H9 (cell line): Measurements from ENCODE around the gene RNU6-1. TPM values are rescaled to one million over a fixed set of nuclear protein-coding genes. Genes with fewer than 3 reads are reported as not detected.

Experiments
- DNase-seq: peaks from one replicate; pipeline ENCODE4 v3.0.0-alpha.2; 2017
- H2AFZ ChIP-seq: one replicate; pipeline ENCODE4 v1.6.1; 2013; ENCODE audit warnings: mild to moderate bottlenecking, low read length, control low read depth, moderate library complexity
- H2AK5ac ChIP-seq: 2 replicates; pipeline ENCODE4 v1.6.1; 2013; ENCODE audit warnings: low read length, control low read depth, mixed read lengths; ENCODE audit not compliant: insufficient read length
- H2BK120ac ChIP-seq: one replicate; pipeline ENCODE4 v1.6.1; 2013; ENCODE audit warnings: low read depth, mild to moderate bottlenecking, low read length, control low read depth, inconsistent platforms; ENCODE audit not compliant: poor library complexity, severe bottlenecking
- H2BK12ac ChIP-seq: 2 replicates; pipeline ENCODE4 v1.6.1; 2013; ENCODE audit warnings: low read length, control low read depth, mixed read lengths, low read depth; ENCODE audit not compliant: insufficient read length
- H2BK15ac ChIP-seq: 2 replicates; pipeline ENCODE4 v1.6.1; 2013; ENCODE audit warnings: low read depth, low read length, control low read depth
- H2BK20ac ChIP-seq: one replicate; pipeline ENCODE4 v1.6.1; 2013; ENCODE audit warnings: low read depth, mild to moderate bottlenecking, low read length, control low read depth, inconsistent platforms; ENCODE audit not compliant: poor library complexity, severe bottlenecking
- H2BK5ac ChIP-seq: 2 replicates; pipeline ENCODE4 v1.6.1; 2013; ENCODE audit warnings: low read length, control low read depth, mixed read lengths; ENCODE audit not compliant: insufficient read length
- H3K14ac ChIP-seq: 2 replicates; pipeline ENCODE4 v1.6.1; 2013; ENCODE audit warnings: low read length, control low read depth; ENCODE audit not compliant: insufficient read depth
- H3K18ac ChIP-seq: 2 replicates; pipeline ENCODE4 v1.6.1; 2013; ENCODE audit warnings: low read depth, mild to moderate bottlenecking, mixed read lengths, low read length, control low read depth; ENCODE audit not compliant: insufficient read length
- H3K23ac ChIP-seq: 2 replicates; pipeline ENCODE4 v1.6.1; 2013; ENCODE audit warnings: low read length, control low read depth, mixed read lengths, low read depth; ENCODE audit not compliant: insufficient read length
- H3K23me2 ChIP-seq: 2 replicates; pipeline ENCODE4 v1.6.1; 2013; ENCODE audit warnings: low read depth, mild to moderate bottlenecking, mixed read lengths, low read length, control low read depth; ENCODE audit not compliant: insufficient read length, poor library complexity, severe bottlenecking
- H3K27ac ChIP-seq: 2 replicates; pipeline ENCODE4 v1.5.1; 2013; ENCODE audit warnings: low read length, control low read depth, mixed read lengths, low read depth; ENCODE audit not compliant: insufficient read length
- H3K27me3 ChIP-seq: 2 replicates; pipeline ENCODE4 v1.6.1; 2013; ENCODE audit warnings: low read length, control low read depth, inconsistent platforms; ENCODE audit not compliant: insufficient read depth
- H3K4ac ChIP-seq: 2 replicates; pipeline ENCODE4 v1.6.1; 2013; ENCODE audit warnings: low read depth, mild to moderate bottlenecking, control low read depth, inconsistent platforms, low read length, moderate library complexity
- H3K4me1 ChIP-seq: 2 replicates; pipeline ENCODE4 v1.6.1; 2013; ENCODE audit warnings: low read length, control low read depth, inconsistent platforms; ENCODE audit not compliant: insufficient read depth
- H3K4me2 ChIP-seq: 2 replicates; pipeline ENCODE4 v1.6.1; 2013; ENCODE audit warnings: low read length, control low read depth, mixed read lengths; ENCODE audit not compliant: insufficient read length, insufficient read depth
- H3K56ac ChIP-seq: 2 replicates; pipeline ENCODE4 v1.6.1; 2013; ENCODE audit warnings: low read depth, mild to moderate bottlenecking, mixed read lengths, low read length, control low read depth; ENCODE audit not compliant: insufficient read length
- H3K79me1 ChIP-seq: 2 replicates; pipeline ENCODE4 v1.6.1; 2013; ENCODE audit warnings: low read depth, mild to moderate bottlenecking, moderate library complexity, low read length, control low read depth, inconsistent platforms; ENCODE audit not compliant: insufficient read depth, poor library complexity, severe bottlenecking
- H3K79me2 ChIP-seq: 2 replicates; pipeline ENCODE4 v1.6.1; 2013; ENCODE audit warnings: low read length, control low read depth, inconsistent platforms; ENCODE audit not compliant: insufficient read depth
- H3K9ac ChIP-seq: 2 replicates; pipeline ENCODE4 v1.6.1; 2013; ENCODE audit warnings: low read length, control low read depth, mixed read lengths; ENCODE audit not compliant: insufficient read length; ENCODE audit errors: extremely low read depth
- H3K9me3 ChIP-seq: one replicate; pipeline ENCODE4 v1.6.1; 2013; ENCODE audit warnings: low read depth, low read length, inconsistent platforms; ENCODE audit not compliant: control insufficient read depth
- H3T11ph ChIP-seq: one replicate; pipeline ENCODE4 v1.6.1; 2013; ENCODE audit warnings: mild to moderate bottlenecking, low read length, control low read depth, inconsistent platforms
- H4K20me1 ChIP-seq: one replicate; pipeline ENCODE4 v1.6.1; 2013; ENCODE audit not compliant: control insufficient read depth, insufficient read length, insufficient read depth
- H4K5ac ChIP-seq: 2 replicates; pipeline ENCODE4 v1.6.1; 2013; ENCODE audit warnings: low read depth, mild to moderate bottlenecking, mixed read lengths, low read length, control low read depth; ENCODE audit not compliant: insufficient read length
- H4K8ac ChIP-seq: replicated peaks from 2 replicates; pipeline ENCODE4 v1.6.1; 2013; ENCODE audit warnings: low read length, control low read depth, mixed read lengths, low read depth; ENCODE audit not compliant: insufficient read length
- H4K91ac ChIP-seq: 2 replicates; pipeline ENCODE4 v1.6.1; 2013; ENCODE audit warnings: low read depth, mild to moderate bottlenecking, moderate library complexity, mixed read lengths, low read length, control low read depth; ENCODE audit not compliant: insufficient read length
- H3K27ac Mint-ChIP-seq, 3 experiments: 2 replicates in 2 of 3; 3 replicates in 1 of 3; pipeline ENCODE4 v1.8.0; 2020 to 2021; ENCODE audit warnings: mixed read lengths in 3 of 3, mild to moderate bottlenecking in 1 of 3, moderate library complexity in 1 of 3
- H3K27me3 Mint-ChIP-seq: 2 replicates; pipeline ENCODE4 v1.8.0; 2021; ENCODE audit warnings: low read depth, mild to moderate bottlenecking, moderate library complexity, mixed read lengths
- H3K36me3 Mint-ChIP-seq, 3 experiments: 2 replicates in 2 of 3; 3 replicates in 1 of 3; pipeline ENCODE4 v1.8.0; 2020 to 2021; ENCODE audit warnings: low read depth in 3 of 3, mixed read lengths in 3 of 3; ENCODE audit not compliant: insufficient read depth in 1 of 3
- H3K4me1 Mint-ChIP-seq, 2 experiments: 2 replicates each; pipeline ENCODE4 v1.8.0; 2020; ENCODE audit warnings: mixed read lengths in 2 of 2
- H3K4me3 Mint-ChIP-seq, 2 experiments: 2 replicates in 1 of 2; 3 replicates in 1 of 2; pipeline ENCODE4 v1.8.0; 2020 to 2021; ENCODE audit warnings: mild to moderate bottlenecking in 2 of 2, mixed read lengths in 2 of 2, moderate library complexity in 1 of 2
- H3K9me3 Mint-ChIP-seq, 2 experiments: 2 replicates in 1 of 2; 3 replicates in 1 of 2; pipeline ENCODE4 v1.8.0; 2020; ENCODE audit warnings: mild to moderate bottlenecking in 2 of 2, mixed read lengths in 2 of 2, moderate library complexity in 1 of 2
- WGBS: extraction: QIAGEN DNeasy Blood & Tissue Kit; methylation state at CpG from one replicate; pipeline ENCODE4 v1.1.7; 2013; ENCODE audit warnings: missing lambda C conversion rate, low lambda C conversion rate, mixed read lengths; ENCODE audit not compliant: insufficient read length; ENCODE audit errors: extremely low coverage; 5-methylcytosine and 5-hydroxymethylcytosine counted together
- total RNA-seq: library from RNA; stranded (reverse); gene quantifications from 2 replicates; pipeline ENCODE4 v1.2.1, GENCODE V29; 2021
- TF ChIP-seq, protein P1 (sequence below): fragments of 200-600 bp; sonication (generic); conservative IDR thresholded peaks from 3 replicates; pipeline ENCODE4 v1.8.0; 2021; ENCODE audit warnings: antibody characterized with exemption, mild to moderate bottlenecking

Gene RNU6-1
- total RNA-seq, 1 experiment from 2014 or later, result not detected

DNA sequence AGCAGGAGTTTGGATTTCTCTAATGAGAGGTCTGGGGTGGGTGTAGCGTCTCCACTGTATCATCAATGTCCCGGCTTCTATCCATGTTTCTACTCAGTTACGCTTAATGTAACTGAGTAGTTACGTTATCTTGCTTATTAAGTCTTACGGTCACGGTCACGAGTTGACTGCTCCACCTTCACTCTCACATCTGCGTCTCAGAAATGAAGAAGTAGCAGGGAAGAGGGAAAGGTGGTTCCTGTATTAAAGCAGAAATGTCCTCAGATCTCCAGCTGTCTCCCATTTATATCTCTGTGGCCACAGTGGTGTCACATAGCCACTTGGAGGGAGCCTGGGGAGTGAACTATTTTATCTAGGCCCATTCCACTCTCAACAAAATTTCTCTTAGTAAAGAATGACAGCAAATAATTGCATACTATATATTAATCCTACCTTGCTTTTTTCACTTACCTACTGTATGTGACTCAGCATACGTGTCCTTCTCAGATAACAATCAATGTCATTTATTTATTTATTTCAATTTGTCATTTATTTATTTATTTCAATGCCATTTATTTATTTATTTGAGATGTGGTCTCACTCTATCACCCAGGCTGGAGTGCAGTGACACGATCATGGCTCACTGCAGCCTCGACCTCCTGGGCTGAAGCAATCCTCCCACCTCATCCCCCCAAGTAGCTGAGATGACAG, 39.7 kb upstream of the RNU6-1 start:
- H3K23ac ChIP-seq, result no peak overlapping the region
- no peak overlapping the region for H2BK15ac ChIP-seq
- H2BK5ac ChIP-seq, result no peak overlapping the region
- no peak overlapping the region for H2BK12ac ChIP-seq
- H3K4me2 ChIP-seq, result no peak overlapping the region
- peak overlapping the region in 1 of 3 experiments; percentile 40; a peak in 1 of 7 replicates for H3K27ac Mint-ChIP-seq
- no peaks in the 10 kb centered on the region for H4K20me1 ChIP-seq
- H3K14ac ChIP-seq, result no peak overlapping the region
- no peaks in the 10 kb centered on the region for H3K79me2 ChIP-seq
- peaks cover 12 to 13% of the 10 kb centered on the region in 2 experiments; a peak in 3 of 4 replicates for H3K4me1 Mint-ChIP-seq
- H3K4me1 ChIP-seq, result no peaks in the 10 kb centered on the region; the same call in 1 of the 2 replicates
- no peak overlapping the region for H4K91ac ChIP-seq
- no peak overlapping the region for H3K18ac ChIP-seq
- H3K9me3 ChIP-seq, result no peaks in the 10 kb centered on the region
- TF ChIP-seq, protein P1, sequence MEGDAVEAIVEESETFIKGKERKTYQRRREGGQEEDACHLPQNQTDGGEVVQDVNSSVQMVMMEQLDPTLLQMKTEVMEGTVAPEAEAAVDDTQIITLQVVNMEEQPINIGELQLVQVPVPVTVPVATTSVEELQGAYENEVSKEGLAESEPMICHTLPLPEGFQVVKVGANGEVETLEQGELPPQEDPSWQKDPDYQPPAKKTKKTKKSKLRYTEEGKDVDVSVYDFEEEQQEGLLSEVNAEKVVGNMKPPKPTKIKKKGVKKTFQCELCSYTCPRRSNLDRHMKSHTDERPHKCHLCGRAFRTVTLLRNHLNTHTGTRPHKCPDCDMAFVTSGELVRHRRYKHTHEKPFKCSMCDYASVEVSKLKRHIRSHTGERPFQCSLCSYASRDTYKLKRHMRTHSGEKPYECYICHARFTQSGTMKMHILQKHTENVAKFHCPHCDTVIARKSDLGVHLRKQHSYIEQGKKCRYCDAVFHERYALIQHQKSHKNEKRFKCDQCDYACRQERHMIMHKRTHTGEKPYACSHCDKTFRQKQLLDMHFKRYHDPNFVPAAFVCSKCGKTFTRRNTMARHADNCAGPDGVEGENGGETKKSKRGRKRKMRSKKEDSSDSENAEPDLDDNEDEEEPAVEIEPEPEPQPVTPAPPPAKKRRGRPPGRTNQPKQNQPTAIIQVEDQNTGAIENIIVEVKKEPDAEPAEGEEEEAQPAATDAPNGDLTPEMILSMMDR, result no peak
- H3K27me3 ChIP-seq, result no peaks in the 10 kb centered on the region
- H3K4me3 Mint-ChIP-seq, result no peak overlapping the region
- no peak overlapping the region for H4K5ac ChIP-seq
- no peak overlapping the region for H3K56ac ChIP-seq
- H3K23me2 ChIP-seq, result peaks cover under 1% of the 10 kb centered on the region
- H2BK120ac ChIP-seq, result no peak overlapping the region
- WGBS, result no CpG with 5 or more reads among the region's 11 CpGs
- no peak overlapping the region for H2AK5ac ChIP-seq
- no peak overlapping the region for H3T11ph ChIP-seq
- H3K27ac ChIP-seq, result no peak overlapping the region
- no peak for DNase-seq
- no peaks in the 10 kb centered on the region for H3K36me3 Mint-ChIP-seq
- no peak overlapping the region for H4K8ac ChIP-seq
- H3K9ac ChIP-seq, result no peak overlapping the region
- H2AFZ ChIP-seq, result no peak overlapping the region
- peaks cover 6% of the 10 kb centered on the region for H3K27me3 Mint-ChIP-seq
- no peak overlapping the region for H2BK20ac ChIP-seq
- H3K79me1 ChIP-seq, result no peaks in the 10 kb centered on the region
- no peak overlapping the region for H3K4ac ChIP-seq
- peaks cover 0 to 2% of the 10 kb centered on the region in 2 experiments; a peak in 1 of 5 replicates for H3K9me3 Mint-ChIP-seq
